Activated CD4-positive, alpha-beta T cell treated with anti-CD3 and anti-CD28 coated beads, Interleukin-2, amount 50 U/mL, for 48 hours (primary cell): ENCODE data around the gene JHY.

Experiments
- DNase-seq, 2 experiments: peaks; one replicate each; pipeline ENCODE4 v3.0.0-alpha.2; 2020

JHY gene

DNA sequence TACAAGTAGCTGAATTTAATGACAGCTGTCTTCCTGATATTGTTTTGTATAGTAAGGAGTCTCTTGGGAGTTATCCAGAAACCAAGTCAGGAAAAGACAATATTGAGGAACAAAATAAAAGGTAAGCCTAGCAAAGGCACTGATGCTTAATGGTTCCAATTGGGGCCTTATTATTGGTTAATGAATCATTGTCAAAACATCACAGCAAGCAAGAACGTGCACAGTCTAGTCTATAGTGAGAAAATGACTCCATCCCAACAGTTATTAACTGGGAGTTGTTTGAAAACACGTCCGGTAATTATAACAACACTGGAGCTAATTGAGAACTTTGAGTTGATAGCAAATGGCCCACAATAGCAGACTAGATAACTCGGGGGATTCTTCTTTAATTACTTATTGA is 81.4 kb downstream of the JHY start:
- no peak for DNase-seq

DNA sequence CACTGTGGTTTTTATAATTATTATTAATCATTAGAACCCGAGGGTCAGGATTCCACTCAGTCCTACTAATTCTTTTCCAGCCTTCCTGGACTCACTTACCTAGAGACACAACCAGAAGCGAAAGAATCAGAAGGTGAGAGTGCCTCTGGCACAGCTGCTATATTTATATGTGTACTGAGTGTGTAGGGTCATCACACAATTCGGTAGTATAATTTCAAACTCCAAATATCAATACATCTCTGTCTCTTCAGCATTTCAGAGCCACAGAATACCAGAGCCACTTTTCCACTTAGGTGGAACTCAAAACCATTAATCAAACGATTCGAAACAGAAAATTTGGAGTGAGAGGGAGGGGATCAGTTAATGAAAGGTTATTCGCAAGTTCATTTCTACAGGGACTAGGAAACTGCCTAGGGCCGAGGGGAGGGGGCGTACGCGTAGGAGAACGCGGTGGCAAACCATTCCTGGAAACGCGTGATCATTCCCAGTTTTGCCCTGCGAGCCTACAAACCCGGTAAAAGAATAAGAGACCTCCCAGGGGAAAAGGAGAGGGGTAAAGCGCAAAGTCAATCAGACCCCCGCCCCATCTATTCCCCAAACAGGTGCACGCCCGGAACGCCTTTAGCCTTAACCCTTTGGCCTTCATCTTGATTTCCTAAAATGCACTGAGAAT is 93.6 kb downstream of the JHY start:
- DNase-seq: no peak

DNA sequence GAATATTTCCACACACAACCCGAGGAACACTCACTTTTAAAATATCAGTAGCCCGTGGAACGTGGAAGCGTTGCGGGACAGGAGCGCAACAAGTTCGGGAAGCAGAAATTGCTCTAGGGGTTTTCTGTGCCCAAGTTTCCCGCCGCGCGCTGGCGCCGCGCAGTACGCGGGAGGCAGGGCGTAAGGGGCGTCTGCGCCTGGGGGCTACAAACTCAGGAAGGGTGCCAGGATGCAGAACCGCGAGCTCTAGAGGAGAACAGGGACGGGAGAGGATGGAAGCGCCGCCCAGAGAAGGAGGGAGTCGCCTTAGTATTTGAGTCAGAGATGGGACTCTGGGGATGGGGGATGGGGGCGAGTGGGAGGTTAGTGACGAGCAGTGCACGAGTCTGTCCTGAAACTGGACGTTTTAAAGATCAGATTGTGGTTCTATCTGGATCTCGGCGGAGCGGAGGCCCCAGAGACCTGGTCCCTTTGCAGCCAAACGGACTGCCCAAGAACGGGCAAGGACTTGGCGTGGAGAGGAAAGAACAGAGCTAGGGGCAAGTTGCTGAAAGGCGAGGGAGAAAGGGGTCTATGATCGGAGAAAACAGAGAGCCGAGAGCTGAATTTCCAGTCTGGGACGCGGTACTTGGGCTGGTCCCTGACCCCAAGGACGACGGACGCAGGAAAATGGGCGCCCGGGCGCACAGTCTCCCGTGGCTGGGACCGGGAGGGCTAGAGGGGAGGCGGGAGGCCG is 94.3 kb downstream of the JHY start:
- DNase-seq: peak in 1 of 2 experiments; percentile 19

GRCh38 chr11:122977470-122978298 is 95.1 kb downstream of the JHY start:
- peak in 1 of 2 experiments; percentile 10 for DNase-seq

GRCh38 chr11:122978299-122978620 is 95.7 kb downstream of the JHY start:
- no peak for DNase-seq

GRCh38 chr11:122979103-122979814 is 96.7 kb downstream of the JHY start:
- DNase-seq: no peak

GRCh38 chr11:122979815-122980595 is 97.4 kb downstream of the JHY start:
- peak in 1 of 2 experiments; percentile 4 for DNase-seq

GRCh38 chr11:122981388-122982264 is 99.1 kb downstream of the JHY start, which contains the start of gene BSX:
Gene BSX, minus strand, starts transcription at chr11:122981834. Its CDS starts 163 bp downstream, at chr11:122981671.
- peak; percentile 63 to 69 for DNase-seq

GRCh38 chr11:122983438-122984185 is 101.1 kb downstream of the JHY start:
- DNase-seq: no peak

GRCh38 chr11:122984186-122985011 is 101.8 kb downstream of the JHY start:
- DNase-seq: peak in 1 of 2 experiments; percentile 13

DNA sequence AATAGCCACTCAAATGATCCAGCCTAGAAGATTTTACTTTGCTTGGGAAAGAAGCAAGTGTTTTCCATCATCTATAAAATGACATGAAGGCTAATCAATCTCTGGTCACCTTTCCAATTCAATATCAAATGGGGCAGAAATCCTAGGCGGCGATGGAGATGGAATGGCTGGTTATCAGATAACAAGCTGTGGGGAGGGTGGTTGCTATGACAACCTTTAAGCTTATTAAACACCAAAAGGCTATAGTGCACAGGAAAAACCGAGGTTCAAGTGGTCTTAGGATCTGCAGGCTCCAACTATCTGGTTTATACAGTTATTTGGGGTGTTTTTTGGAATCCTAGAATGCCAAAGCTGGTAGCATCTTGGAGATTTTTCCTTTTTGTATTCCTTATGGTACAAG is 113.0 kb downstream of the JHY start:
- no peak for DNase-seq

- no peak for DNase-seq
These were observed 116.3 kb downstream of the JHY start for GRCh38 chr11:122998727-122999366.

DNA sequence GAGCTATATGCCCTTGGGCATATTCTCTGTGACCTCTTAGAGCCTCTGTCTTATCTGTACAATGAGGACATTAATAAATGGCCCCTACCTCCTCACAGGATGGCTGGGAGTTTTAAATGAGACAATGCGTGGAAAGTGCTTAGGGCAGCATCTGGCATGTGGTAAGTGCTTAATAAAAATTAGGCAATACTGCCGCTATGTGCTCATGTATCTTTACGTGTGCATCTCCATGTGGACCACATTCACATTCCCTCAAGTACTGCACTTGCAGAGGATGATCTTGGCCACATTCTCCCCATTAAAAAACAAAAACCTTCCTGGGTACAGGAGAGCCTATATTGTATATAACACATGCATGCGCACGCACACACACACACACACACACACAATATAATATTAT is 118.2 kb downstream of the JHY start:
- no peak for DNase-seq

DNA sequence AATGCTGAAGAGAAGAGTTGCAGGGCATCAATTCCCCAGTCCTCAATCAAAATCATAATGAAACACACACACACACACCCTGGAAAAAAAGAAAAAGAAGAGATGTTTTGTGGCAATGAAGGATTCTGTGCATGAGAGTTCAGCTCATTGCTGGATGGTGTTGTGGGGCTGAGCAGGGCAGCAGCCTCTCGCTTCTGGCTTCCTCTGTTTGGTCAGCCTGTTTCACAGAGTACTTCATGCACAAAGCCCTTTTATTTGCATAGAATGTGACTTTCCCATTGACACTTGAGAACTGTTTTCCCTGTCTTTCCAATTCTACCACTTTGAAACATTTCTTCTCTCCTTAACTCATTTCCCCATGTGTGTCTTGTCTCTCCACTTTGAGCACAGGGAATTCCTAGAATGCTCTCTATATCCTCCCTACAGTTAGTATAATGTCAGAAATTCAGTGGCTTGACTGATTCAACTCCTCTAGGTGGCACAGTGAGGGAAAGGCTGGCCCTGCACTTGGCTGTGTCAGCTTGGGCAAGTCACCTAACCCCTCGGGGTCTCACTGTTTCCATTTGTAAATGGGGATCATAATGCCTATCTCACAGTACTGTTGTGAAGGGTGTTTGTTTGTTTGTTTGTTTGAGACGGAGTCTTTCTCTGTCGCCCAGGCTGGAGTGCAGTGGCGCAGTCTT is 124.4 kb downstream of the JHY start:
- DNase-seq: no peak
